Stimulated activated CD8-positive, alpha-beta memory T cell treated with anti-CD3 and anti-CD28 coated beads, Interleukin-2, amount 100 ng/mL, for 48 hours (primary cell): ENCODE results near the gene SCN2A.
"Not testable (repeated sequence)": the region's sequence is repeated elsewhere in the genome, so short reads cannot be mapped to it uniquely, and the experiment has no call there.

Source experiments
- DNase-seq, 2 donors: peaks; one replicate each; pipeline ENCODE4 v3.0.0-alpha.2; 2020; ENCODE audit warnings: low read depth in 2 of 2

SCN2A gene

DNA sequence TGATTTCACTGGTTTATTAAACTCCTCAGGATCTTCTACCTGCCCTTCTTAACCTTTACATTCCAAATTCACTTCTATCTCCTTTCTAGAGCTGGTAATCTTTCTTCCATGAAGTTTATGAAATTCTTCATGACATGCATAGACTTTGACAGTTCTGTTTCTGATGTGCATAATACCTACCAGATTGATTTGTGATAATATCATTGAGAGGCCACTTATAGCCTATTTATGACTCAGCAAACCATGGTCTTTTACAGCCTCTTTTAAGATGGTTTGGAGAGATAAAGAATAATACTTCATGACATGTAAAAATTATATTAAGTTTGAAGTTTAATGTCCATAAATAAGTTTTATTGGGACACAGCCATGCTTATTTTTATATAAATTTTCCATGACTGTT is 14.0 kb downstream of the SCN2A start:
- no peak for DNase-seq

DNA sequence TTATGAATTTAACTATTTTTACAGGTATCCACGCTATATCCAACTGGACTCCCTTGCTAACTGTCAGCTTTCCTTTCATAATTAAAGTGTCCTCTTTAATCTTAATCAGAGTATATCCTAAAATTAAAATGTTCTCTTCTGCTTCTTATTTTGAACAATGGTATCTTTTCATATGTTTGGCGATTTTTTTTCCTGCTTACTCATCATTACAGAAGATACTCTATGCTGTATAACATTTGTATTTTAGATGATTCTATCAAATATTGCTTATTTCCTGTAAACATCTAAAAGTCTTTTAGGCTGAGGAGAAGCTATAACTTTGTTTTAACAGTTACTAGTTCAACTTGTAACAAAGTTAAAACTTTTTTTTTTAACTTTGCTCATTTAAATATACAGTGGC is 17.4 kb downstream of the SCN2A start:
- no peak for DNase-seq

DNA sequence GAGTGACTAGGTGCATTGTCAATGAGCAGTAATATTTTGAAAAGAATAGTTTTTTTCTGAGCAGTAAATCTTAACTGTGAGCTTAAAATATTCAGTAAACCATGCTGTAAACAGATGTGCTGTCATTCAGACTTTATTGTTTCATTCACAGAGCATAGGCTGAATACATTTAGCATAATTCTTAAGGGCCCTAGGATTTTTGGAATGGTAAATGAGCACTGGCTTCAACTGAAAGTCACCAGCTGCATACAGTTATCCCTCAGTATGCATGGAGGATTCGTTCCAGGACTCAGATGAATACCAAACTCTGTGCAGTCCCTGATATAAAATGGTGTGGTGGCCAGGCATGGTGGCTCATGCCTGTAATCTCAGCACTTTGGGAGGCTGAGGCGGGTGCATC is 21.1 kb downstream of the SCN2A start:
- not testable (repeated sequence) for DNase-seq

DNA sequence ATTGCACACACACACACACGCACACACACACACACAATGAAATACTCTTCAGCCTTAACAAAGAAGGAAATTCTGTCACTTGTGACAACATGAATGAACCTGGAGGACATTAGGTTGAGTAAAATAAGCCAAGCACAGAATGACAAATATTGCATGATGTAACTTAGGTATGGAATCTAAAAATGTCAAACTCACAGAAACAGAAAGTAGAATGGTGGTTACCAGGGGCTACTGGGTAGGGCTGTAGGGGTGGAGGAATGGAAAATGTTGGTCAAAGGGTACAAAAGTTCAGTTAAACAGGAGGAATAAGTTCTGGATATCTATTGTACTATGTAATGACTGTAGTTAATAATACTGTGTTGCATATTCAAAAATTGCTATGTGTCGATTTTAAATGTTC is 29.5 kb downstream of the SCN2A start:
- no peak for DNase-seq

DNA sequence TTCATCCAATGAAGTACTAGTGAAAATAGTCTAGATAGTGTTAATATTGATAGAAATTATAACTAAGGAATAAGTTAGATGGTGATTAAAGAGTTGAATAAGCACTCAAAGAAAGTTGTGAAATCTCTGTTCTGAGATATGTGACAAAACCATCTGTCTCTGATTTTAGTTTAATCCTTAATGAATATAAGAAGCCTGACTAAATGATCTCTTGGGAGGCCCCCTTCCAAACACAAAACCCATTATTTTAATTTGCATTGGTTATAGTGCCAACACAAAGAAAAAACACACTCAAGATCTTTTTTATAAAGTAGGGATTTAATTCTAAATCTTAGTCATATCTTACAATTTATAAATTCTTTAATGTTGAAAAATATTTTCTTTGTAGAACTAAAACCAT is 34.0 kb downstream of the SCN2A start:
- no peak for DNase-seq

DNA sequence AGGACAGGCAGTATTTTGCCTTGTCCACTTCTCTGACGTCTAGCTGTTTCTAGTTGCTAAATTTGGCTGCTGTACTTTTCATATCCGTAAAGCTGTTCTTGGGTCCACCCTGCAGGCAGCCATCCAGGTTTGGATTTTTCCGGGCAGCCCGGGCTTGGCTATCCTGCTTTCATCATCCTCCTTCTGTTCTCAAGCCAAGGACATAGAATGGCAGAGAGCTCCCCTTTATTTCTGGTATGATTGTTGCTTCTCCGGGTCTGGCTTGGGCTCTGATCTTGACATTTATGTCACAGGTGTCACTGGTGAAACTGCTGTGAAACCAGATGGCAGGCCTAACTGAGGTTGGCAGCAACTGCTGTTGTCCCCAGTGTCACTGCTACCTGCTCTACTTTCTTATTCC is 35.5 kb downstream of the SCN2A start:
- no peak for DNase-seq

DNA sequence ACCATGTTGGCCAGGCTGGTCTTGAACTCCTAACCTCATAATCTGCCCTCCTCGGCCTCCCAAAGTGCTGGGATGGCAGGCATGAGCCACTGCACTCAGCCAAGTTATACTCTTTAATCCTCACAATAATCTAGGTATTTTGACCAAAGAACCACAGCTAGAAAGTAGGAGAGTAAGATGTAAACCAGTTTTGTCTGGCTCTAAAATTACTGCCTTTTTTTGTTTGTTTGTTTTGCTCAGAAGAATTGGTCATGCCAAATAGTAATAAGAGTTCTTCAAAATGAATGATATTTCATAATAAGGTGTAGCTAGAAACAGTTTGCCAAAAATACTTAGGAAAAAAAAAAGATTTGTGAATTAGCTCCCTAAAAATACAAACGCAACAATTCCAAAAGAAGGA is 36.7 kb downstream of the SCN2A start:
- DNase-seq: no peak

DNA sequence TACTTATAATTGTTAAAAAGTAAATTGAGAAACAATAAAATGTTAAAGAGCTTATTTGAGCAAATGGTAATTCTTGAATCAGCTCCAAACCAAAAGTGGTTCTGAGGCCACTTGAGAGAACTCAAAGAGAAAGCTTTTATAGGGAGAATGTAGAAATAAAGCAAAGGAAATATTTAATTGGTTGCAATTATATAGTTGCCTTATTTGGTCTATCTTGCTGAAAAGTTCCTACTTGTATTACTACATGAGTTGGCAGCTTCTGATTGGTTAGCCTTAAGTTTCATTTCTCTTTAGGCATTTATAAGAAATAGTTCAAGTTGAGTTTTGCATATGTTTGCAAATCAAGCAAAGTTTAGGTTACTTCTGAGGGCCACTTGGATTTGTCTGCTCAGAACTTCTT is 38.1 kb downstream of the SCN2A start:
- no peak for DNase-seq

DNA sequence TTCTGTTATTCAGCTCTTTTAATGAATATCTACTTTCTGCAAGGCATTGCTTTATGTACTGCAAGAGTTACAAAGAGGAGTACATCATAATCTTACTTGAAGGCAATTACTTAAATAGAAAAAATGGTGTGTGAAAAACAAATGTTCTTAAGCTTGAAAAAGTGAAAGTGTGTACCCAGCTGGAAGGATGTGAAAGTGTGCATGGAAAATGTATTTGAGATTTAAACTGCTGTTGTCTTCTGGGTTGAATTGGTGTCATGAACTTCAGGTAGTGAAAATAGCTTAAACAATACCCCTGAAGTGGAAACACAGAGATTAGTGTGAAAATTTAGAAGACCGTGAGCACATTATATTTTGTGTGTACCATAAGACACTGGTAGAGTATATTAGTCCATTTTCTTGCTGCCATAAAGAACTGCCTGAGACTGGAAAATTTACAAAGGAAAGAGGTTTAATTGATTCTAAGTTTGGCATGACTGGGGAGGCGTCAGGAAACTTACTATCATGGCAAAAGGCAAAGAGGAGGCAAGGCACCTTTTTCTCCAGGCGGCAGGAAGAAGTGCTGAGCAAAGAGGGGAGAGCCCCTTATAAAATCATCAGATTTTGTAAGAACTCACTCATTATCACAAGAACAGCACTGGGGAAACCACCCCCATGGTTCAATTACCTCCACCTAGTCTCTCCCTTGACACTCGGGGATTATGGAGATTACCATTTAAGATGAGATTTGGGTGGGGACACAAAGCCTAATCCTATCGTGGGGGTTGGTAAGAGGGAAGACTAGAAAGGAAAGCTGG is 38.8 kb downstream of the SCN2A start:
- no peak for DNase-seq

DNA sequence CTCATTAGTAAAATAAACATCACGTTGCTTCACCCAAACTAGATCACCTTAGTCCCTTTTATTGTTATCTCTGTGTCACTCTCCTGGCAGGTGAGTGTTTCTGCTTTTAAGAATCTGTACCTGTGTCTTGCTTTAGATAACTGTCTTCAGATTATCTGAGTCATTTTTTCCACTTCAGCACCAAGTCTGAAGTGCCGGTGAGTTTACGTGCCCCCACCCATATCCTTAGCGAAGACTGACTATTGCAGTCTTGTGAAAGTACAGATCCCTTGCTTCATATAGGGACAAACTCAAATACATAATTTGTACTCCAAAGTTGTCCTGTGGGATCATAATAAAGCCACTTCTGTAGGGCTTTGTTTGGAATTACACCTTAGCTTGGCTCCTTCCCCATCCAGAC is 41.1 kb downstream of the SCN2A start:
- no peak for DNase-seq

DNA sequence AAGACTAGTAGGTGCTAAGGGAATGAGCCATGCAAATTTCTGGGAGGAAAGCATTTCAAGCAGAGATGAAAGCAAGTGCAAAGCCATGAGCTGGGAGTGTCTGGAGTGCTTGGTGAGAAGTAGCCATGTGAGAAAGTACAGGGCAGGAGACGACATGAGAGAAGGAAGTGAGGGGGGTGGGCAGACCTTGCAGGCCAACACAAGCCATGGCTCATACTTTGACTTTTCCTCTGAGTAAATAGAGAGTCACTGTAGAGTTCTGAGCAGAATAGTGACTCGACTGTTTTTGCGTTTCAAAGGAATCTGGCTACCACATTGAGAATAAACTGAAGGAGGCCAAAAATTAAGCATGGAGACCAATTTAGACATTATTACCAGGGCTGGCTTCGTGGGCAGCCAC is 42.2 kb downstream of the SCN2A start:
- DNase-seq: no peak

DNA sequence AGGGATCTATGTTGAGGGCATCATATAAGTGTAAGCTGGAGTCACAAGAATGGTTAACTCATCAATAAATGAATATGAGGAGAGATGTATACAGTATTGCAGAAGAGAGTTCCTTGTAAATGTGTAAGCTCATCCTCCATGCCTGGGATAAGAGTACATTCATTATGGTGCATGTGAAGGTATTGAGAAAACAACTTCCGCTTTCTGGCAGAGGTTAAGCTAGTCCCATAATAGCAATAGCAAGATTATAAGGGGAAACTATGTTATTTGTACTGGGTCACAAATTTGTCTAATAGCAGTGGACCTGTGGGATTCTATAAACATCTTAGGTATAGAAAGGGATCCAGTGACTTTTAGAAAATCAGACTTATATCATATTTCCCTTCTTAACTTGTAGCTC is 44.1 kb downstream of the SCN2A start:
- no peak for DNase-seq

DNA sequence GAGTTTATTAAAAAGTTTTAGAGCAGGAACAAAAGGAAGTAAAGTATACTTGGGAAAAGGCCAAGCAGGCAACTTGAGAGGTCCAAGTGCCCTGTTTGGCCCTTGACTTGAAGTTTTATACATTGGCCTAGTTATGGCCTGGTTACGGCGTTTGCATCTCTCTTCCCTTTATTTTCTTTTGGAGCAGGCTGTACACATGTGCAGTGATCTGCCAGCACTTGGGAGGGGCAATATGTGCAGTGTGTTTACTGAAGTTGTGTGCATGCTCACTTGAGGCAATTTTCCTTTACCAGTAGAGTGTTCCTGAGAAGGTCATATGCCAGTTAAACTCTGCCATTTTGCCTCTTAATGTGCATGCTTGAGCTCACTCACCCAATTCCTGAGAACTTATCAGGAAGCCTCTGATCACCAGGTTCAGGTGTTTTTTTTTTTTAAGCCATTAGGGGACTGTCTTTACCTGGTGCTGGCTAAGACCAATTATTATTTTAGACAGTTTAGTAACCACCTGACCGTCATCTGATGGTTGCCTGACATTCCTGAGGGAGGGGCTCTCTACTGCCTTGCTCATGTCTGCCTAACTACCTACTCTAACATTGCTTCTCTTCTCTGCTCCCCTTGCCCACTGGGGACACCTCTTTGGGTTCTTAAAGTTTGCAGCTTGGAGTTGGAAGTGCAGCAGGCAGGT is 48.0 kb downstream of the SCN2A start:
- DNase-seq: no peak

DNA sequence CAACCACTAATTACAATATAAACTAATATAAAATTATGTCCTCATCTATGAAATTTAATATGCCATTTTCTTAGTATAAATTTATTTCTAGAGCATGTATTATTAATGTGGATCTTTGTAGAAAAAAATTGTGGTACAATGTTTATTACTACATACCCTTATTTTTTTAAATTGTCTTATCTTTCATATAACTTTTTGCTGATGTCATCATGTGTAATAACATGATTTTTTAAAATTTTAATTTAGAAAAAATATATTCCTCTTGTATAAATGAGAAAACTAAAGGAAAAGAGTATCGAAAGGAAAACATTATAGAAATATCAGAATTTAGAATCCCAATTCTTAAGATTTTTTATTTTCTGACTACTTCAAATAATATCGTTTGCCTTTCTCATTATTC is 49.9 kb downstream of the SCN2A start:
- no peak for DNase-seq

DNA sequence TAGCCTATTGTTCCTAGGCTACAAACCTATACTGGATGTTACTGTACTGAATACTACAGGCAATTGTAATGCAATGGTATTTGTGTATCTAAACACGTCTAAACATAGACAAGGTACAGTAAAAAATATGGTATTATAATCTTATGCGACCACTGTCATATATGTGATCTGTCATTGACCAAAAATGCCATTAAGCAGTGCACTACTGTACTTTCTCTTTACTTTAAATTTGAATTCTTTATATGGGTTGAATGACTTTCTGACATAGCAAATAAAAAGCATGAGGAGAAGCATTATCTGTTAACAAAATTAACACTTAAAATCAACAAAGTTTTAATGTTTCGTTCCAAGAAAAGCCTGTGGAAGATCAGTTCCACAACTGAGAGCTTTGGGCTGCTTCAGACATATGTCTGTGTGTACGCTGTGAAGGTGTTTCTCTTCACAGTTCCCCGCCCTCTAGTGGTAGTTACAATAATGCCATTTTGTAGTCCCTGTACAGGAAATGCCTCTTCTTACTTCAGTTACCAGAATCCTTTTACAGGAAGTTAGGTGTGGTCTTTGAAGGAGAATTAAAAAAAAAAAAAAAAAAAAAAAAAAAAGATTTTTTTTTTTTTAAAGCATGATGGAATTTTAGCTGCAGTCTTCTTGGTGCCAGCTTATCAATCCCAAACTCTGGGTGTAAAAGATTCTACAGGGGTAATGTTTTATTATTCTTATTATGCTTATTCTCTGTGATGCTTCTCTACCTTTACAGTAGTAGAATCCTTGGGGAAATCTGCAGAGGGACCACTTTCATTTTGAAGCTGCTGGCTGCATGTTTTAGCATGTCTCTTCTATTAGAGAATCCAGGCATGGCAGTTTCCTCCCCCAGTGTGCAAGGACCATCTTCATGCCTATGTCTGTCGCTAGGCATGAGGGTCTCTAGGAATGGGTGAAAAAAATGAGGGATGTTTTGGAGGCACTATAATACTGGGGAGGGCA is 54.5 kb downstream of the SCN2A start:
- DNase-seq: no peak

DNA sequence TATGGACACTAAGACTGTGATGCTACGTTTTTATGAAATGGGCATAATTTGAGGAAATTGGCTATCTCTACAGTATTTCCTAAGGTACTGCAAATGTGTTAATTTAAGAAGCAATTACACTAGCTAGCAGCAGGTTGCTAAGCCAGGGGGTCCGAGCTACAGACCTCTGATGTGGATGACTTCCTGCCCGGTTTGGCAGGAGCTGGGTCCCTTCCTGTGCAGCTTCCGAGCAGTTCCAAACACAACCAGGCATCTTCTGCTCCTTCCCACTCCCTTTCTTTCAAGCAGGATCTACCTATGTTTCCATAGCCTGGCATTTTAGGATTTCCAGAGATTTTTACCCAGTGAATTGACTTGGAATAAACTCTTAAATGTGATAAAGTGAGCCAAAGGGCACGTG is 55.7 kb downstream of the SCN2A start:
- DNase-seq: no peak

DNA sequence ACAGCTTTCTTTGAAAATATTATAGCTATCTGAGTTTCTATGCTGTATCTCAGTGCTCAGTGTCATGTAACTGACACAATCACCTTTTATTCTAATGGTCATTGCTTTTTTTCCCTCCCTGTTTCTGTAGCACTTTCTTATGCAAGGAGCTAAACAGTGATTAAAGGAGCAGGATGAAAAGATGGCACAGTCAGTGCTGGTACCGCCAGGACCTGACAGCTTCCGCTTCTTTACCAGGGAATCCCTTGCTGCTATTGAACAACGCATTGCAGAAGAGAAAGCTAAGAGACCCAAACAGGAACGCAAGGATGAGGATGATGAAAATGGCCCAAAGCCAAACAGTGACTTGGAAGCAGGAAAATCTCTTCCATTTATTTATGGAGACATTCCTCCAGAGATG is 56.4 kb downstream of the SCN2A start:
- no peak for DNase-seq

DNA sequence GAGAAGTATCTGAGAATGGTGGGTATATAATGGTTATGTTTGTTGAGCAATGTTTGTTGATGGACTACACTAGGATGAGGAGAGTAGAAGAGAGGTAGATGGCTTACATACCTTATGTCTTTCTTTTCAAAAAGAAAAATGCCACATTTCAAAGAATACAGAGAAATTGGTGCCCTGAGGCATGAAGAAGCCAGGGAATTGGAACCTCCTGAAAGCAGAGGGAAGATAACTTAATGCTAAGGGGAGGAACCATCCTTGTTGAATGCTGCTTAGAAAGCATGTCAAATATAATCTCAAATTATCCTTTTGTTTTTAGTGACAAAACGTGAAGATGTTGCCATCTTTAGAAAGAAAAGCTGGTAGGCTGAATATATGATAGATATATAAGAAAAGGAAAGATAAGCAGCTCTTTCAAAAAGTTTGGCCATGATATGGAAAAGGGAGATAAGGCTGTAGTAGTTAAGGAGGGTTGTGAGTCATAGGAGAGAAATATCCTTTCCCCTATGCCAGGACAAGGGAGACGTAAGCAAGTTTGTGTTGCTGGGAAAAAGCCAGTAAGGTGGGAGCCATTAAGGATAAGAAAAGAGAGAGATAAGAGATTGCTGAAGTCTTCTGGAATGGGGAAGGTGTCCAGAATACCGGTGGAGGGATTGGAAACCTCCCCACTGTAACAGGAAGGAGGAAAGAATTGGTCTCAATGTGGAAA is 66.3 kb downstream of the SCN2A start:
- DNase-seq: no peak

DNA sequence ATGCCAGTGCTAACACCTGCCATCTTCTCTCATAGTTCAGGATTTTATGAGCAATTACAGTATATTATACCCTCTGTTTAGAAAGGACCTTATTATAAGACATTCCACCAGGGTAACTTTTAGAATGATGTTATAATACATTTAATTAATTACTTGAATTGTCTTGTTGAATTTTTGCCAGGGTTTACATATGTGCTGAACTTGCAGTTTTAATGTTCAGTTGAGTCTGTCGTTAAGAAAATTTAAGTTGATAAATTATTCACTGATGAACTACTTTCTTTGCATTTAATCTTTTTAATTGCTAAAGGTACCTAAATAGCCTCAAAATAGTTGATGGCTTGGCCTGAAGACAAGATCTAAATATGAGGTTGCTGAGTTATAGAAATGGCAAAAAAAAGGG is 68.1 kb downstream of the SCN2A start:
- no peak for DNase-seq

DNA sequence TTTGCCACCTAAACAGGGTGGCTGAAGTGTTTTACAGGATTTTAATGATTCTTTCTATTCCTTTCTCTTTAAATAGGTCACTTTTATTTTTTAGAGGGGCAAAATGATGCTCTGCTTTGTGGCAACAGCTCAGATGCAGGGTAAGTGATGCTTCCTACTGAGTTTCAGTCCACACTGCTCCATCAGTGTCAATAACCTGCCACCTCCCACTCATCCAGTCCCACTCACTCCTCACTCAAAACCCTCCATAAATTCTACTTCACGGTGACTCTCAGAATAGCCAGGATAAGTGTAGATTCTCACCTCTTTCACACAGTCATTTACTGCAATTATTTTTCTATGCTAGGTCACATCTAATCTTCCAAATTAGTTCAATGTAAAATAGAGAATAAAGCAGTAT is 72.7 kb downstream of the SCN2A start:
- DNase-seq: no peak

DNA sequence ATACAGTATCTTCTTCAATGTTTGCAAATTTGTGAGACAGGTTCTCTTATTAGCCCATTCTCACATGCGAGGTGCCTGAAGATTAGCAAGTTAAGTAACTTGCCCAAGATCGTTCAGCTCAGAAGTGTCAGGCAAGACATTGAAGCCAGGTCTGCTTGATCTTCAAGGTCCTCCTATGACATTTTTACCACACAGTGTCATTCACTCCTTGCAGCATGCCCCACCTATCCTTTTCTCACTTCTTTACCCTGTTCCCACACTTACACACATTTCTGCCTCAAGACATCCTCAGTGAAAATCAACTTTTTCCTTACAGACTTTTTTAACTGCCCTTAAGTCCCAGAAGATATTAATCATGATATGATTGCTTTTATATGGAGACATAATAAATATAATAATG is 73.8 kb downstream of the SCN2A start:
- no peak for DNase-seq

DNA sequence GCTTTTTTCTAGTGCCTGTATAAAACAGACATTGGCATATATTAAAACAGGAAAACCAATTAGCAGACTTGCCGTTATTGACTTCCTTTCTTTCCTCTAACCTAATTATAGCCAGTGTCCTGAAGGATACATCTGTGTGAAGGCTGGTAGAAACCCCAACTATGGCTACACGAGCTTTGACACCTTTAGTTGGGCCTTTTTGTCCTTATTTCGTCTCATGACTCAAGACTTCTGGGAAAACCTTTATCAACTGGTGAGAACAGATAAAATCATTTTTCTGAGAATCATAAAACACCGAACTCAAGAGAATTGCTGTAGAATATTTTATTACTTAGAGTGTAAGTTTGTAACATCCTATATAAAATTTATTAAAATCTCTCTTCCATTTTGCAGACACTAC is 74.3 kb downstream of the SCN2A start:
- DNase-seq: no peak
